GM19193 (cell line): ENCODE results near the gene TBC1D5.

ENCODE experiments used
- POLR2A ChIP-seq: IDR thresholded peaks from 4 replicates; pipeline ENCODE4 v1.6.1; 2011; ENCODE audit not compliant: insufficient read depth, insufficient read length; ENCODE audit errors: extremely low read depth

Gene TBC1D5

GRCh38 chr3:17166369-17166768 is 576.1 kb downstream of the TBC1D5 start:
- no peak for TF ChIP-seq POLR2A

- TF ChIP-seq POLR2A, result no peak
These were observed 580.3 kb downstream of the TBC1D5 start for GRCh38 chr3:17162116-17162515.

- no peak for TF ChIP-seq POLR2A
These were observed 581.8 kb downstream of the TBC1D5 start for GRCh38 chr3:17160597-17160996.

GRCh38 chr3:17158941-17159682 is 583.3 kb downstream of the TBC1D5 start:
- no peak for TF ChIP-seq POLR2A

- TF ChIP-seq POLR2A, result no peak
These were observed 584.7 kb downstream of the TBC1D5 start for GRCh38 chr3:17157713-17158112.

- TF ChIP-seq POLR2A, result no peak
These were observed 585.6 kb downstream of the TBC1D5 start for GRCh38 chr3:17156864-17157263.

- no peak for TF ChIP-seq POLR2A
These were observed 586.5 kb downstream of the TBC1D5 start for GRCh38 chr3:17155951-17156350.

- no peak for TF ChIP-seq POLR2A
These were observed 587.5 kb downstream of the TBC1D5 start for GRCh38 chr3:17154941-17155340.

GRCh38 chr3:17154221-17154620 is 588.2 kb downstream of the TBC1D5 start:
- no peak for TF ChIP-seq POLR2A

GRCh38 chr3:17153209-17153608 is 589.2 kb downstream of the TBC1D5 start:
- TF ChIP-seq POLR2A, result no peak

GRCh38 chr3:17151598-17152373 is 590.6 kb downstream of the TBC1D5 start:
- TF ChIP-seq POLR2A, result peak; percentile 29

- no peak for TF ChIP-seq POLR2A
These were observed 593.4 kb downstream of the TBC1D5 start for GRCh38 chr3:17149076-17149475.

GRCh38 chr3:17144665-17144993 is 597.8 kb downstream of the TBC1D5 start:
- no peak for TF ChIP-seq POLR2A

- no peak for TF ChIP-seq POLR2A
These were observed 598.4 kb downstream of the TBC1D5 start for GRCh38 chr3:17143893-17144664.

GRCh38 chr3:17142516-17142915 is 599.9 kb downstream of the TBC1D5 start:
- TF ChIP-seq POLR2A, result no peak

GRCh38 chr3:17141699-17142098 is 600.7 kb downstream of the TBC1D5 start:
- no peak for TF ChIP-seq POLR2A

GRCh38 chr3:17140670-17141505 is 601.5 kb downstream of the TBC1D5 start:
- no peak for TF ChIP-seq POLR2A
